Psoas muscle (tissue), 8 donors: ENCODE data around the gene EGFL8. TPM values are rescaled to one million over a fixed set of nuclear protein-coding genes. Genes with fewer than 3 reads are reported as not detected.
"Not testable (repeated sequence)": the region's sequence is repeated elsewhere in the genome, so short reads cannot be mapped to it uniquely, and the experiment has no call there.

Source experiments
- ATAC-seq, 4 donors: fragments of 200-7000 bp; cut with Tn5 transposase; one replicate each; pipeline ENCODE4 v1.9.1; 2020; ENCODE audit warnings: moderate library complexity in 3 of 4, mild to moderate bottlenecking in 2 of 4
- DNase-seq, 2 donors: peaks; one replicate each; pipeline ENCODE4 v3.0.0-alpha.2; 2020
- H3K27ac ChIP-seq: fragments of 200-600 bp; one replicate; pipeline ENCODE4 v1.8.0; 2022
- H3K27me3 ChIP-seq, 3 donors: fragments of 200-600 bp in 1 of 3; one replicate each; pipeline versions ENCODE4 v1.6.1 to v1.8.0; 2013 to 2022; ENCODE audit warnings: low read length in 2 of 3, mild to moderate bottlenecking in 2 of 3, moderate library complexity in 1 of 3; ENCODE audit not compliant: insufficient read depth in 3 of 3
- H3K36me3 ChIP-seq, 2 donors: fragments of 200-600 bp in 1 of 2; one replicate each; pipeline versions ENCODE4 v1.6.1 to v1.8.0; 2013 to 2022; ENCODE audit warnings: low read depth in 1 of 2, mild to moderate bottlenecking in 1 of 2, moderate library complexity in 1 of 2; ENCODE audit not compliant: insufficient read depth in 1 of 2
- H3K4me1 ChIP-seq: fragments of 200-600 bp; one replicate; pipeline ENCODE4 v1.8.0; 2022
- H3K4me3 ChIP-seq: fragments of 200-600 bp; one replicate; pipeline ENCODE4 v1.8.0; 2022; ENCODE audit warnings: mild to moderate bottlenecking
- H3K9me3 ChIP-seq: fragments of 200-600 bp; one replicate; pipeline ENCODE4 v1.8.0; 2022
- CTCF ChIP-seq: fragments of 200-600 bp; IDR thresholded peaks from one replicate; pipeline ENCODE4 v1.8.0; 2022; ENCODE audit warnings: antibody characterized with exemption
- WGBS, 3 donors: extraction: QIAGEN DNeasy Blood & Tissue Kit; methylation state at CpG; one replicate each; pipeline versions ENCODE4 v1.1.6 to v1.1.7; 2013; 5-methylcytosine and 5-hydroxymethylcytosine counted together
- intact Hi-C, 2 donors: fragments of 100-400 bp; cut with DNase I; formaldehyde crosslinking; loops; one replicate each; pipeline versions ENCODE4 v1.11.0 to v1.14.2; 2022
- polyA plus RNA-seq, 3 donors: library from polyadenylated mRNA; stranded (reverse); fragments of 200-250 nt; gene quantifications; one replicate each; pipeline ENCODE4 v1.2.3, GENCODE V29; 2013
- total RNA-seq, 4 donors: library from RNA; stranded (reverse); fragmentation: NEBNext Ultra II Directional in 2 of 4; extraction: Animal tissue kit (Norgen Biotek cat#: 25700) in 2 of 4; gene quantifications; one replicate each; pipeline versions ENCODE4 v1.2.1 to v1.2.4, GENCODE V29; 2021 to 2023
- donor health status: healthy with polysubstance abuse.
- donor health status: DM: no; HTN: no; CAD: no; lungs with moderate emphysema.
- donor health status: Bipolar disorder and iron deficiency.
- donor health status: healthy.
- donor health status: DM: yes; HTN: yes; CAD: no.
- donor health status: DM: no; HTN: no; CAD: no.
- donor health status: DM: no; HTN: no; CAD: no.
- donor health status: DM: yes; HTN: yes; CAD: no.

Gene EGFL8
- total and polyA plus RNA-seq, 7 donors: 2.0 to 7.0 (median 3.6) TPM

GRCh38 chr6:32183483-32184083 lies 19.2 kb downstream of the EGFL8 start:
- H3K9me3 ChIP-seq: no peaks in the 10 kb centered on the region
- TF ChIP-seq CTCF: no peak
- 64 to 70% (median 67%) methylated on average over 15 of the region's 15 CpGs for WGBS, 3 donors
- intact Hi-C loops: no loop called here
- ATAC-seq (no peak), DNase-seq (no peak)
- H3K36me3 ChIP-seq: peaks cover 0 to 59% of the 10 kb centered on the region in 2 donors
- H3K4me3 ChIP-seq: no peak overlapping the region
- peak overlapping the region; percentile 55 for H3K27ac ChIP-seq
- H3K4me1 ChIP-seq: peaks cover 29% of the 10 kb centered on the region
- no peaks in the 10 kb centered on the region for H3K27me3 ChIP-seq

DNA sequence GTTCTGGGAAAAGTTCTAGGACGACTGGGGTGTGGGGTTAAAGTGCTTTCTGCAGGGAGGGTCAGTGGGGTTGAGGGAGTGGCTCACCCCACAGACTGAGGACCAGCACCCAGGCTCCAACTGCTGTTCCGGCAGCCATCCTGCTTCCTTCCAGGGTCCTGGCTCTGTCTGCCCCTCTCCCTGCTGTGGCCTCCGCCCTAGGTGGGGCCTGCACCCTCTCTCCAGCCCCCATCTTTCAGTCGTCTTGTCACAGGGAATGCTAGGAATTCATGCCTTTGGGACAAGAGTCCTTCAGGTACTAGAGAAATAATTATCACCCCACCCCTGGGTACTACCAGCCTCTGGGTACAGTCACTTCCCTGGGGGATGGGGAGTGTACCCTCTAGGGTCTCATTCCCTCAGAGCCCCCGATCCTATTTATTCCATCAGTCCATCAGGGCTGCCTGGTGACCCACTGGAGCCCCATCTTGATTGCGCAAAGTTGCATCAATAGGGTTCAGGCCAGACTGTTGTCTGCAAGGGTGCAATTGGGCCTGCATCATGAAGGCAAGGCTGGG lies 19.8 kb downstream of the EGFL8 start, which contains the start of gene AGER:
AGER (minus strand) TSS at position 170 of the 557 bp plus-strand sequence; CDS start at position 139, 31 bp downstream.
- intact Hi-C loops: no loop called here
- Histone ChIP-seq H3K4me3 (peak within 1 kb of the TSS; percentile 22), H3K27ac (peak within 1 kb of the TSS; percentile 76), H3K4me1 (peaks cover 26% of the 10 kb centered on the region), H3K9me3 (no peaks in the 10 kb centered on the region), H3K36me3 (peaks cover 0 to 59% of the 10 kb centered on the region in 2 donors), H3K27me3 (no peaks in the 10 kb centered on the region)
- TF ChIP-seq CTCF: no peak
- 64 to 74% (median 68%) methylated on average over 6 of the region's 6 CpGs for WGBS, 3 donors
- ATAC-seq: no peak
- no peak for DNase-seq

DNA sequence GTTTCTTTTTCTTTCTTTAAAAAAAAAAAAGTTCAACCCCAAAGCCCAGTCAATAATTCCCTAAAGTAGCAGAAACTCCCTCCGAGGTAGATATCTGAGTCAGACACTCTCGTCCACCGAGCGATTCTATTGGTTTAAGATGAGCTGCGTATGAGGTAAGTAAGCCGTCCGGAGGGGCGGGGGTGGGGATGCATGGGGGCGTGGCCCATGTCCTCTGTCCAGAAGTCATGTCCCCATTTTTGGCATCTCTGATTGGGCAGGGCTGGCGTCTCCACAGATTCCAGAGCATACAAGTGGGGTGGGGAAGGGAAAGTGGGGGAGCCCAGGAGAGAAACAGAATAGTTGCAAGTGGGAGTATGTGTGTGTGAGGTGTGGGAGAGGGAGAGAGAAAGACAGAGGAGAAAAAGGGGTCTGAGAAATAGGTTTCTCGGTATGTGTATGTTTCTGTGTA lies 21.3 kb downstream of the EGFL8 start:
- intact Hi-C loops, H3K27me3 ChIP-seq, H3K9me3 ChIP-seq: not testable (repeated sequence)
- H3K36me3 ChIP-seq: peaks cover 0 to 46% of the 10 kb centered on the region in 2 donors
- ATAC-seq (peak; percentile 74 to 85 (median 80)), DNase-seq (peak; percentile 88 to 92)
- WGBS, 3 donors: 6 to 15% (median 11%) methylated on average over 11 of the region's 11 CpGs
- peaks cover 22% of the 10 kb centered on the region for H3K4me1 ChIP-seq
- H3K4me3 ChIP-seq: peak overlapping the region; percentile 7
- peak overlapping the region; percentile 76 for H3K27ac ChIP-seq

GRCh38 chr6:32186151-32186840 lies 21.9 kb downstream of the EGFL8 start:
- 54 to 66% (median 60%) methylated on average over 10 of the region's 10 CpGs for WGBS, 3 donors
- Histone ChIP-seq H3K36me3 (peaks cover 0 to 40% of the 10 kb centered on the region in 2 donors), H3K27ac (peak overlapping the region; percentile 76), H3K4me3 (peak overlapping the region; percentile 7), H3K4me1 (peaks cover 25% of the 10 kb centered on the region)
- intact Hi-C loops, ATAC-seq, H3K9me3 ChIP-seq, H3K27me3 ChIP-seq, DNase-seq: not testable (repeated sequence)

GRCh38 chr6:32187009-32187709 lies 22.8 kb downstream of the EGFL8 start:
- H3K9me3 ChIP-seq: no peaks in the 10 kb centered on the region
- no peak for DNase-seq
- no peaks in the 10 kb centered on the region for H3K27me3 ChIP-seq
- no peak overlapping the region for H3K4me3 ChIP-seq
- no peak for ATAC-seq
- intact Hi-C loops: no loop called here
- H3K27ac ChIP-seq: peak overlapping the region; percentile 76
- WGBS, 3 donors: 68 to 75% (median 69%) methylated on average over 12 of the region's 12 CpGs
- no peak for TF ChIP-seq CTCF
- peaks cover 25% of the 10 kb centered on the region for H3K4me1 ChIP-seq
- peaks cover 0 to 34% of the 10 kb centered on the region in 2 donors for H3K36me3 ChIP-seq

GRCh38 chr6:32187725-32188380 lies 23.5 kb downstream of the EGFL8 start:
- H3K27ac ChIP-seq: peak overlapping the region; percentile 91
- H3K27me3 ChIP-seq, intact Hi-C loops, ATAC-seq, DNase-seq, H3K9me3 ChIP-seq: not testable (repeated sequence)
- H3K4me1 ChIP-seq: peaks cover 18% of the 10 kb centered on the region
- peaks cover 0 to 30% of the 10 kb centered on the region in 2 donors for H3K36me3 ChIP-seq
- WGBS, 3 donors: 56 to 67% (median 61%) methylated on average over 16 to 18 of the region's 18 CpGs
- H3K4me3 ChIP-seq: peak overlapping the region; percentile 77
